WTC11 (cell line): Measurements from ENCODE around the gene SVIL. TPM values are rescaled to one million over a fixed set of nuclear protein-coding genes. Genes with fewer than 3 reads are reported as not detected.

Source experiments
- ATAC-seq: fragments of 200-7000 bp; cut with Tn5 transposase; 2 replicates; pipeline ENCODE4 v1.10.0; 2021; ENCODE audit warnings: mild to moderate bottlenecking, moderate library complexity
- CTCF ChIA-PET: fragments of 300-600 bp; sonication (Branson Sonifier 250); formaldehyde crosslinking; loops from one replicate; lab custom pipeline; 2021; ENCODE audit warnings: antibody characterized with exemption; lab: Charles Lee
- POLR2A ChIA-PET: fragments of 350-600 bp; sonication (Branson Sonifier 250); formaldehyde crosslinking; loops from one replicate; lab custom pipeline; 2021; ENCODE audit warnings: antibody characterized with exemption; lab: Charles Lee
- DNase-seq: peaks from one replicate; pipeline ENCODE4 v3.0.0; 2021; ENCODE audit warnings: low spot score
- H3K27ac Mint-ChIP-seq: 2 replicates; pipeline ENCODE4 v1.8.0; 2021; ENCODE audit warnings: mixed read lengths
- H3K27me3 Mint-ChIP-seq: 2 replicates; pipeline ENCODE4 v1.8.0; 2021; ENCODE audit warnings: low read depth, mild to moderate bottlenecking, moderate library complexity, mixed read lengths
- H3K36me3 Mint-ChIP-seq: 2 replicates; pipeline ENCODE4 v1.8.0; 2021; ENCODE audit warnings: mixed read lengths
- H3K4me1 Mint-ChIP-seq: 2 replicates; pipeline ENCODE4 v1.8.0; 2022; ENCODE audit warnings: mixed read lengths
- H3K4me3 Mint-ChIP-seq: 2 replicates; pipeline ENCODE4 v1.8.0; 2021; ENCODE audit warnings: mild to moderate bottlenecking, moderate library complexity, mixed read lengths
- H3K9me3 Mint-ChIP-seq: 2 replicates; pipeline ENCODE4 v1.8.0; 2021; ENCODE audit warnings: mixed read lengths
- ETV6 ChIP-seq: sonication (generic); formaldehyde crosslinking; IDR thresholded peaks from 2 replicates; pipeline ENCODE4 v1.8.1; 2022; ENCODE audit warnings: mild to moderate bottlenecking, missing genetic modification reagents
- FOXP1 ChIP-seq: sonication (generic); formaldehyde crosslinking; IDR thresholded peaks from 2 replicates; pipeline ENCODE4 v1.8.0; 2022; ENCODE audit warnings: missing genetic modification reagents, mild to moderate bottlenecking, moderate library complexity, borderline replicate concordance
- GTF2I ChIP-seq: fragments of 250-450 bp; sonication (Bioruptor Pico); conservative IDR thresholded peaks from 2 replicates; pipeline ENCODE4 v1.4.0; 2021; ENCODE audit warnings: mild to moderate bottlenecking
- NFATC4 ChIP-seq: fragments of 250-450 bp; sonication (Bioruptor Pico); IDR thresholded peaks from 2 replicates; pipeline ENCODE4 v1.9.0; 2021; ENCODE audit warnings: mild to moderate bottlenecking
- RORB ChIP-seq: fragments of 250-450 bp; sonication (Bioruptor Pico); IDR thresholded peaks from 2 replicates; pipeline ENCODE4 v1.9.0; 2021; ENCODE audit warnings: mild to moderate bottlenecking
- TCF7 ChIP-seq: sonication (generic); formaldehyde crosslinking; IDR thresholded peaks from 2 replicates; pipeline ENCODE4 v1.8.0; 2022; ENCODE audit warnings: mild to moderate bottlenecking, low read depth, missing genetic modification reagents, moderate library complexity
- TEAD1 ChIP-seq: sonication (generic); formaldehyde crosslinking; IDR thresholded peaks from 2 replicates; pipeline ENCODE4 v1.8.0; 2022; ENCODE audit warnings: mild to moderate bottlenecking, missing genetic modification reagents
- ZNF423 ChIP-seq: fragments of 250-450 bp; sonication (Bioruptor Pico); IDR thresholded peaks from 2 replicates; pipeline ENCODE4 v2.1.2; 2022; ENCODE audit warnings: mild to moderate bottlenecking, moderate library complexity
- total RNA-seq: library from RNA; stranded (reverse); gene quantifications from 3 replicates; pipeline ENCODE4 v1.2.3, GENCODE V29; 2021
- TF ChIP-seq, protein P1 (sequence below): fragments of 200-600 bp; IDR thresholded peaks from 2 replicates; pipeline ENCODE4 v1.8.0; 2022; ENCODE audit warnings: antibody characterized with exemption
- TF ChIP-seq, protein P2 (sequence below): sonication (generic); formaldehyde crosslinking; IDR thresholded peaks from 2 replicates; pipeline ENCODE4 v1.8.0; 2022; ENCODE audit warnings: mild to moderate bottlenecking, missing genetic modification reagents
- TF ChIP-seq, protein P3 (sequence below): sonication (generic); formaldehyde crosslinking; IDR thresholded peaks from 2 replicates; pipeline ENCODE4 v1.8.1; 2022; ENCODE audit warnings: mild to moderate bottlenecking, moderate library complexity, missing genetic modification reagents
- TF ChIP-seq, protein P4 (sequence below): sonication (generic); formaldehyde crosslinking; IDR thresholded peaks from 2 replicates; pipeline ENCODE4 v1.8.1; 2022; ENCODE audit warnings: low read depth, mild to moderate bottlenecking, moderate library complexity, missing genetic modification reagents, borderline replicate concordance
- TF ChIP-seq, protein P5 (sequence below): sonication (generic); formaldehyde crosslinking; IDR thresholded peaks from 2 replicates; pipeline ENCODE4 v1.8.1; 2023; ENCODE audit warnings: mild to moderate bottlenecking, missing genetic modification reagents, borderline replicate concordance
- TF ChIP-seq, protein P6 (sequence below): sonication (generic); formaldehyde crosslinking; IDR thresholded peaks from 2 replicates; pipeline ENCODE4 v1.8.1; 2023; ENCODE audit warnings: mild to moderate bottlenecking, missing genetic modification reagents, moderate library complexity
- TF ChIP-seq, protein P7 (sequence below): fragments of 250-450 bp; sonication (Bioruptor Pico); IDR thresholded peaks from 2 replicates; pipeline ENCODE4 v1.8.0; 2021; ENCODE audit warnings: mild to moderate bottlenecking
- TF ChIP-seq, protein P8 (sequence below): fragments of 250-450 bp; sonication (Bioruptor Pico); IDR thresholded peaks from 2 replicates; pipeline ENCODE4 v1.9.0; 2021; ENCODE audit warnings: moderate library complexity, mild to moderate bottlenecking, inconsistent platforms, borderline replicate concordance
- TF ChIP-seq, protein P9 (sequence below): sonication (generic); formaldehyde crosslinking; IDR thresholded peaks from 2 replicates; pipeline ENCODE4 v1.8.0; 2022; ENCODE audit warnings: mild to moderate bottlenecking, missing genetic modification reagents

The SVIL gene
- total RNA-seq, 1 experiment from 2014 or later = 27.1 TPM

DNA sequence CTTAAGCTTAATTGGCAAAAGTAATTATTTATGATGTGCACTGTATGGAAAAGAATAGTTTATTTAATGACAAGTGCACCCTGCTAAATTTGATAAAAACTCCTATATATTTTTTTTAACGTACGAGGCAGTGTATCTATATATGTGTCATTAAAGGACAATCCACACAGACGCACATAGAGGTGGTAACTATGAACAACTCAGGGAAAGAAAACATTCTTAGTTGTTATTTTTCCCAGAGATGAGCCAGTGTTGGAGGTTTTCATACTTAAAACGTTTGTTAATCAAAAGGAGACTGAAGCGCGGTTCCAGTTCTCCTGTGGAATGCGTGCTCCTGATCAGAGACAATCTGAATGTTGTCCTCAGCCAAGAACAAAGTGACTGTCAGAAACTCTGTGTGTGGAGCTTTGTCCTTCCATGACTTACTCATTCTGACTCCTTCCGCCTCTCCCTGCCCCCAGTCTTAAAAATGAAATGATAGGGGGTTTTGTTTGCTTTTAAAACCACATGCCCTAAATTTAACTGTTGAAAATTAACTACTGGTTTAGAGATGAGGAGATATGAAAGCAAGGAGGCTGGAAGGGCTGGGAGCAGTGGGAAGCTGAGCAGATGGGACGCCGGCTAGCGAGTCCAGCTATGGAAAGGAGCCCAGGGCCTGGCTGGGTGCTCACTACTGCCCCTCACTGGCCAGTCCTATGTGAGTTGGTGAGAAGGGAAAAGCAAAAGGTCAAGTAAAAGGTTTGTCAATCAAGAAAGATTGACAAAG is 99.6 kb downstream of the SVIL start:
- peaks cover 5% of the 10 kb centered on the region; the same call in 1 of the 2 replicates for H3K36me3 Mint-ChIP-seq
- H3K27ac Mint-ChIP-seq = no peak overlapping the region
- H3K27me3 Mint-ChIP-seq = no peaks in the 10 kb centered on the region
- ChIA-PET POLR2A (interaction anchor here (0.6 kb wide), 2 partner anchors 23 to 252 kb away, joined by 3 to 4 read pairs; no protein-coding TSS in a partner anchor), CTCF (interaction anchor here (0.6 to 4.0 kb wide), 58 partner anchors 8 to 467 kb away, joined by 3 to 33 read pairs (median 4); no protein-coding TSS in a partner anchor)
- no peaks in the 10 kb centered on the region for H3K9me3 Mint-ChIP-seq
- no peak for TF ChIP-seq GTF2I (CRISPR knock-in tag)
- no peak for TF ChIP-seq TEAD1 (CRISPR knock-in tag)
- no peak for TF ChIP-seq RORB (CRISPR knock-in tag)
- TF ChIP-seq, protein P1, sequence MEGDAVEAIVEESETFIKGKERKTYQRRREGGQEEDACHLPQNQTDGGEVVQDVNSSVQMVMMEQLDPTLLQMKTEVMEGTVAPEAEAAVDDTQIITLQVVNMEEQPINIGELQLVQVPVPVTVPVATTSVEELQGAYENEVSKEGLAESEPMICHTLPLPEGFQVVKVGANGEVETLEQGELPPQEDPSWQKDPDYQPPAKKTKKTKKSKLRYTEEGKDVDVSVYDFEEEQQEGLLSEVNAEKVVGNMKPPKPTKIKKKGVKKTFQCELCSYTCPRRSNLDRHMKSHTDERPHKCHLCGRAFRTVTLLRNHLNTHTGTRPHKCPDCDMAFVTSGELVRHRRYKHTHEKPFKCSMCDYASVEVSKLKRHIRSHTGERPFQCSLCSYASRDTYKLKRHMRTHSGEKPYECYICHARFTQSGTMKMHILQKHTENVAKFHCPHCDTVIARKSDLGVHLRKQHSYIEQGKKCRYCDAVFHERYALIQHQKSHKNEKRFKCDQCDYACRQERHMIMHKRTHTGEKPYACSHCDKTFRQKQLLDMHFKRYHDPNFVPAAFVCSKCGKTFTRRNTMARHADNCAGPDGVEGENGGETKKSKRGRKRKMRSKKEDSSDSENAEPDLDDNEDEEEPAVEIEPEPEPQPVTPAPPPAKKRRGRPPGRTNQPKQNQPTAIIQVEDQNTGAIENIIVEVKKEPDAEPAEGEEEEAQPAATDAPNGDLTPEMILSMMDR = peak; percentile 75
- DNase-seq (peak; percentile 80), ATAC-seq (peak; percentile 89)
- no peak overlapping the region for H3K4me3 Mint-ChIP-seq
- H3K4me1 Mint-ChIP-seq = peaks cover 49% of the 10 kb centered on the region

DNA sequence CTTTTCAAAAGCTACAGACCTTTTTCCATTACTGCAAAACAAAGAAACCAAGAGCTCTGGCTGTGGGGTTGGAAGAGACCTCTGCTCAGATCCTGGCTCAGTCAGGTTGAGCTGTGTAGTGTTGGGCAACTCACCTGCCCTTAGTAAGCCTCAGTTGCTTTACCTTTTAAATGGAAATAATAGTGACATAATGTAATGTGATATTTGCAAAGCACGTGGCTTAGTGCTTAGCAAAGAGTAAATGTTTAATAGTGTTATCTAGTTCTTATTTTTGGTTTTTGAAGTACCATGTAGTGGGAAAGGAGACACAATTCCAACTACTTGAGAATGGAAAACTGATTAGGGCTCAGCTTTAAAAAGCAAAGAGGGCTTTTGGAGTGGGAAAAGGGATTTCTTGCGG is 100.2 kb downstream of the SVIL start:
- no peak for ATAC-seq
- no peak for TF ChIP-seq NFATC4
- TF ChIP-seq, protein P2, sequence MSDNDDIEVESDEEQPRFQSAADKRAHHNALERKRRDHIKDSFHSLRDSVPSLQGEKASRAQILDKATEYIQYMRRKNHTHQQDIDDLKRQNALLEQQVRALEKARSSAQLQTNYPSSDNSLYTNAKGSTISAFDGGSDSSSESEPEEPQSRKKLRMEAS (CRISPR knock-in tag) = no peak
- TF ChIP-seq TCF7 (CRISPR knock-in tag) = no peak
- TF ChIP-seq, protein P1 = no peak
- TF ChIP-seq ETV6 (CRISPR knock-in tag) = no peak
- TF ChIP-seq, protein P3, sequence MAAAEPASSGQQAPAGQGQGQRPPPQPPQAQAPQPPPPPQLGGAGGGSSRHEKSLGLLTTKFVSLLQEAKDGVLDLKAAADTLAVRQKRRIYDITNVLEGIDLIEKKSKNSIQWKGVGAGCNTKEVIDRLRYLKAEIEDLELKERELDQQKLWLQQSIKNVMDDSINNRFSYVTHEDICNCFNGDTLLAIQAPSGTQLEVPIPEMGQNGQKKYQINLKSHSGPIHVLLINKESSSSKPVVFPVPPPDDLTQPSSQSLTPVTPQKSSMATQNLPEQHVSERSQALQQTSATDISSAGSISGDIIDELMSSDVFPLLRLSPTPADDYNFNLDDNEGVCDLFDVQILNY (CRISPR knock-in tag) = no peak
- TF ChIP-seq, protein P4, sequence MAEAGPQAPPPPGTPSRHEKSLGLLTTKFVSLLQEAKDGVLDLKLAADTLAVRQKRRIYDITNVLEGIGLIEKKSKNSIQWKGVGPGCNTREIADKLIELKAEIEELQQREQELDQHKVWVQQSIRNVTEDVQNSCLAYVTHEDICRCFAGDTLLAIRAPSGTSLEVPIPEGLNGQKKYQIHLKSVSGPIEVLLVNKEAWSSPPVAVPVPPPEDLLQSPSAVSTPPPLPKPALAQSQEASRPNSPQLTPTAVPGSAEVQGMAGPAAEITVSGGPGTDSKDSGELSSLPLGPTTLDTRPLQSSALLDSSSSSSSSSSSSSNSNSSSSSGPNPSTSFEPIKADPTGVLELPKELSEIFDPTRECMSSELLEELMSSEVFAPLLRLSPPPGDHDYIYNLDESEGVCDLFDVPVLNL (CRISPR knock-in tag) = no peak
- TF ChIP-seq, protein P5, sequence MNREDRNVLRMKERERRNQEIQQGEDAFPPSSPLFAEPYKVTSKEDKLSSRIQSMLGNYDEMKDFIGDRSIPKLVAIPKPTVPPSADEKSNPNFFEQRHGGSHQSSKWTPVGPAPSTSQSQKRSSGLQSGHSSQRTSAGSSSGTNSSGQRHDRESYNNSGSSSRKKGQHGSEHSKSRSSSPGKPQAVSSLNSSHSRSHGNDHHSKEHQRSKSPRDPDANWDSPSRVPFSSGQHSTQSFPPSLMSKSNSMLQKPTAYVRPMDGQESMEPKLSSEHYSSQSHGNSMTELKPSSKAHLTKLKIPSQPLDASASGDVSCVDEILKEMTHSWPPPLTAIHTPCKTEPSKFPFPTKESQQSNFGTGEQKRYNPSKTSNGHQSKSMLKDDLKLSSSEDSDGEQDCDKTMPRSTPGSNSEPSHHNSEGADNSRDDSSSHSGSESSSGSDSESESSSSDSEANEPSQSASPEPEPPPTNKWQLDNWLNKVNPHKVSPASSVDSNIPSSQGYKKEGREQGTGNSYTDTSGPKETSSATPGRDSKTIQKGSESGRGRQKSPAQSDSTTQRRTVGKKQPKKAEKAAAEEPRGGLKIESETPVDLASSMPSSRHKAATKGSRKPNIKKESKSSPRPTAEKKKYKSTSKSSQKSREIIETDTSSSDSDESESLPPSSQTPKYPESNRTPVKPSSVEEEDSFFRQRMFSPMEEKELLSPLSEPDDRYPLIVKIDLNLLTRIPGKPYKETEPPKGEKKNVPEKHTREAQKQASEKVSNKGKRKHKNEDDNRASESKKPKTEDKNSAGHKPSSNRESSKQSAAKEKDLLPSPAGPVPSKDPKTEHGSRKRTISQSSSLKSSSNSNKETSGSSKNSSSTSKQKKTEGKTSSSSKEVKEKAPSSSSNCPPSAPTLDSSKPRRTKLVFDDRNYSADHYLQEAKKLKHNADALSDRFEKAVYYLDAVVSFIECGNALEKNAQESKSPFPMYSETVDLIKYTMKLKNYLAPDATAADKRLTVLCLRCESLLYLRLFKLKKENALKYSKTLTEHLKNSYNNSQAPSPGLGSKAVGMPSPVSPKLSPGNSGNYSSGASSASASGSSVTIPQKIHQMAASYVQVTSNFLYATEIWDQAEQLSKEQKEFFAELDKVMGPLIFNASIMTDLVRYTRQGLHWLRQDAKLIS (CRISPR knock-in tag) = no peak
- TF ChIP-seq, protein P6, sequence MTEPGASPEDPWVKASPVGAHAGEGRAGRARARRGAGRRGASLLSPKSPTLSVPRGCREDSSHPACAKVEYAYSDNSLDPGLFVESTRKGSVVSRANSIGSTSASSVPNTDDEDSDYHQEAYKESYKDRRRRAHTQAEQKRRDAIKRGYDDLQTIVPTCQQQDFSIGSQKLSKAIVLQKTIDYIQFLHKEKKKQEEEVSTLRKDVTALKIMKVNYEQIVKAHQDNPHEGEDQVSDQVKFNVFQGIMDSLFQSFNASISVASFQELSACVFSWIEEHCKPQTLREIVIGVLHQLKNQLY (CRISPR knock-in tag) = no peak
- TF ChIP-seq FOXP1 = no peak
- no peak for TF ChIP-seq ZNF423 (CRISPR knock-in tag)
- TF ChIP-seq, protein P7, sequence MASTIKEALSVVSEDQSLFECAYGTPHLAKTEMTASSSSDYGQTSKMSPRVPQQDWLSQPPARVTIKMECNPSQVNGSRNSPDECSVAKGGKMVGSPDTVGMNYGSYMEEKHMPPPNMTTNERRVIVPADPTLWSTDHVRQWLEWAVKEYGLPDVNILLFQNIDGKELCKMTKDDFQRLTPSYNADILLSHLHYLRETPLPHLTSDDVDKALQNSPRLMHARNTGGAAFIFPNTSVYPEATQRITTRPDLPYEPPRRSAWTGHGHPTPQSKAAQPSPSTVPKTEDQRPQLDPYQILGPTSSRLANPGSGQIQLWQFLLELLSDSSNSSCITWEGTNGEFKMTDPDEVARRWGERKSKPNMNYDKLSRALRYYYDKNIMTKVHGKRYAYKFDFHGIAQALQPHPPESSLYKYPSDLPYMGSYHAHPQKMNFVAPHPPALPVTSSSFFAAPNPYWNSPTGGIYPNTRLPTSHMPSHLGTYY = no peak
- TF ChIP-seq, protein P8, sequence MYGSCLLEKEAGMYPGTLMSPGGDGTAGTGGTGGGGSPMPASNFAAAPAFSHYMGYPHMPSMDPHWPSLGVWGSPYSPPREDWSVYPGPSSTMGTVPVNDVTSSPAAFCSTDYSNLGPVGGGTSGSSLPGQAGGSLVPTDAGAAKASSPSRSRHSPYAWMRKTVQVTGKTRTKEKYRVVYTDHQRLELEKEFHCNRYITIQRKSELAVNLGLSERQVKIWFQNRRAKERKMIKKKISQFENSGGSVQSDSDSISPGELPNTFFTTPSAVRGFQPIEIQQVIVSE (CRISPR knock-in tag) = no peak
- TF ChIP-seq, protein P9, sequence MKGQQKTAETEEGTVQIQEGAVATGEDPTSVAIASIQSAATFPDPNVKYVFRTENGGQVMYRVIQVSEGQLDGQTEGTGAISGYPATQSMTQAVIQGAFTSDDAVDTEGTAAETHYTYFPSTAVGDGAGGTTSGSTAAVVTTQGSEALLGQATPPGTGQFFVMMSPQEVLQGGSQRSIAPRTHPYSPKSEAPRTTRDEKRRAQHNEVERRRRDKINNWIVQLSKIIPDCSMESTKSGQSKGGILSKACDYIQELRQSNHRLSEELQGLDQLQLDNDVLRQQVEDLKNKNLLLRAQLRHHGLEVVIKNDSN (CRISPR knock-in tag) = no peak

More for the DNA sequence above, 100.2 kb downstream of the SVIL start:
- DNase-seq = no peak
- Mint-ChIP-seq H3K9me3 (no peaks in the 10 kb centered on the region), H3K4me1 (peaks cover 43% of the 10 kb centered on the region), H3K4me3 (no peak overlapping the region), H3K36me3 (peaks cover 8% of the 10 kb centered on the region), H3K27me3 (no peaks in the 10 kb centered on the region), H3K27ac (no peak overlapping the region)
- ChIA-PET POLR2A (no interaction called here), CTCF (interaction anchor here (0.7 to 4.0 kb wide), 35 partner anchors 7 to 467 kb away, joined by 3 to 33 read pairs (median 6); no protein-coding TSS in a partner anchor)
